DLD1 (cell line): ENCODE measurements around the gene TMEM9B.

Experiments
- in situ Hi-C: cut with HindIII; loops from 2 replicates; pipeline ENCODE4 v1.10.0; 2017; ENCODE audit warnings: low sequenced_read_pairs

The TMEM9B gene

DNA sequence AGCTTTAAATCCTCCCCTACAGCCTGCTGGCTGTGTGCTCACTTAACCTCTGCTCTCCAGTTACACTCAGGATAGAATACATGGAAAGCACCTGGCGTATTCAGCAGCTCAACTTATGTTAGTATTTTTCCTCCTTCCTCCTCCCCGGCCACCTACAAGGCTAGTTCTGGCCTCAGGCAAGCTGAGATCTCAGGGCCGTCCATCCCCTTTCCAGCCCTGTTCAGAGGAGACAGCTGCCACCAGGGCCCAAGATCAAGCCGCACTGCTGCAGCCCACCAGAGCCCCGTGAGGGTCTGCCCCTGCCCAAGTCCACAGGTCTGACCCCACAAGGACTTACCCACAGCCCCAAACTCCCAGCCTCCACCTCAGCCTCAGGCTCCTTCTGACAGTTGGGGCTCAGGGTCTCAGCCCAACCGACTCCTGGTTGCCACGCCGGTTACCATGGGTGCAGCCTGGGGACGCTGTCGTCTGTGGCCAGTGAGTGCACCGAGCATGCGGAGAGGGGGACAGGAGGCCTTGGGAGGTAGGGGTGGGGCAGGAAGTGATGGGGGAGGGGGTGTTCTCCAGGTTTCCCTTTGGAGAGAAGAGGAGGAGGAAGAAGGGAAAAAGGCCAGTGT lies 31.6 kb downstream of the TMEM9B start, which contains the start of gene C11orf16:
Gene C11orf16 (minus strand): TSS at position 384 of the 617 bp plus-strand sequence. CDS start 639 bp downstream, outside the sequence.
- in situ Hi-C loops: no loop called here

DNA sequence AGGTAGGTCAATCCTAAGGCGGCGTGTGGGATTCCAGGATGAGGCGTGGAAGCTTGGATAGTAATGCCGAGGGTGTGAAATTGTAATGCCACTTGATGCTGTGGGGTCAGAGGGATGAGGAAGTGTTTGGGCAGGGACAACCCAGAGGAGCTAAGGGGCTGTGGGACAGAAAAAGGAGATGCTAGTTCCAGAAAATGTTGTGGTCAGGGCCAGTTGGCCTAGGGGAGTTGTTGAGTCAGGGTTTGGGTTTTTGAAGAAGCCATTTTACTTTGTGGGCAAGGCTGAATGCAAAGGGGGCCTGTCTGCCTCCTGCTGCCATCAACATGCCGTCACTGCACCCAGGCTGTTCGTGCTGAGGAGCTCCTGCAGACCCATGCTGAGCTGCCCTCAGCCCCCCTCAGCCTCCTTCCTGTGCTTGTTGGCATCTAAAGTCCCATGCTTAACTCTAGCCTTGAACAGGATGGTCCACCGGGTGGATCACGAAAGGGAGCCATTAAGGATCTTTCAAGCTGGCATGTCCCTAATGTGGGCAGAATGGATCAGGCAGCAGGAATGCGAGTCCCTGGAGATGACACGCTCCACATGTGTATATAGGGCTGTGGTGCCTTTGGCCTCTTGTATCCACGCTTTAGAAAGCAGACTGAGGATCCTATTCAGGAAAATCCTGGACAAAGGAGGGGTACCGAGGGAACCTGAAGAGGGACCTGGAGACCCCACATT lies 33.6 kb downstream of the TMEM9B start:
- in situ Hi-C loops: no loop called here

DNA sequence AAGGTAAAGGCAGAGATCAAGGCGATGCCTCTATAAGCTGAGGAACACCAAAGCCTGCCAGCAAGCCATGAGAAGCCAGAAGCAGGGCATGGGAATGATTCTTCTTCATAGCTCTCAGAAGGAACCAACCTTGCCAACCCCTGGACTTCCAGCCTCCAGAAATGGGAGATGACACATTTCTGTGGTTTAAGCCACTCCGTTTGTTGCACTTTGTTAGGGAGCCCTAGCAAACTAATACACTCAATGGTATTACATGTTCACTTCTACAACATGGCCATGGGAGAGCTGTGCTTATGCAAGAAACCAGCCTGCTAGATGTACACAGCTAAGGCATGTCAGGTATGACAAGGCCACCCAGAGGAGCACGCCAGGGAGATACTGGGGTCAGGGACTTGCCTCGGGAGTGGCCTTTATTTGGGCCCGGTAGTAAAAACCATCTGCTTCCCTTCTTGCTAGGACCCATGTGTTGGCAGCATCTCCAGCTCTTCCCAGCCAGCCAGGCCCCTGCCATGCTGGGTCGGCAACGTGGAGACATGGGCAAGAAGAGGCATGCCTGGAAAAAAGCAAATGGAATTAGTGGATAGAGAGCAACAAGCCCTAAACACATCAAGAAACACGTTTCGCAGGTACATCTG lies 35.1 kb downstream of the TMEM9B start:
- in situ Hi-C loops: no loop called here

DNA sequence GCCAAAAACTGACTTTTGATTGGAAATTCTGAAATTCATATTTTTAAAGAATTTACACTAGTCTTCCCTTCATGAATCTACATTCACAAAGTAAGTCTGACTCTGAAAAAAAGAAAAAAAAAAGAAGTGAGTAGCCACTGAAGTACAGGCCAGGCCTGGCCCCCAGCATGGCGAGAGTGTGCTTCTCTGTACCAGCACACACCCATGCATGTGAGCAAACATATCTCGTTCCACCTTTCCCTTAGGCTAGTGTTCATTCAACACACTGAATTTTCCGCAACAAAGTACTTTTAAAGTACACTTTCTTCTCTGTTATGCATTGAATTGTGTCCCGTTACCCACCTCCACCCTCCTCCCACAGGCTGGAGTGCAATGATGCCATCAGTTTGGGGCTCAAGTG lies 36.0 kb downstream of the TMEM9B start:
- in situ Hi-C loops: no loop called here

DNA sequence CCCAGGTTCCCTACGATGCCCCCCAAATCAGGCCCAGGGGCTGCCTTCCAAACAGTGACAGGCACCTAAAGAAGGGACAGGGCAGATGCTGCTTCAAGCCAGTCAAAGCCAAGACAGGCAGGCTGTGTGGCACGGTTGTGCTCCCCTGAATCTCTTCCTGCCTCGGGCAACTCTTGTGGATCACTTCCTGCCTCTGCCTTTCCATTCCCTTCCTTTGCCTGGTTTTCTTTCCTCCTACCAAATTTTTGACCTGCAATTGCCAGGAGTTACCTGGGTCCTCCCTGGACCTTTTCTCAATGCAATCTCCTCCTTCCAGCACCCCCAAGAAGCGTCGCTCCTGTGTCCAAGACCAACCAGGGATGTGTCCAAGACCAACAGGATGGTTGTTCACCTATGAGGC lies 37.0 kb downstream of the TMEM9B start:
- in situ Hi-C loops: no loop called here

DNA sequence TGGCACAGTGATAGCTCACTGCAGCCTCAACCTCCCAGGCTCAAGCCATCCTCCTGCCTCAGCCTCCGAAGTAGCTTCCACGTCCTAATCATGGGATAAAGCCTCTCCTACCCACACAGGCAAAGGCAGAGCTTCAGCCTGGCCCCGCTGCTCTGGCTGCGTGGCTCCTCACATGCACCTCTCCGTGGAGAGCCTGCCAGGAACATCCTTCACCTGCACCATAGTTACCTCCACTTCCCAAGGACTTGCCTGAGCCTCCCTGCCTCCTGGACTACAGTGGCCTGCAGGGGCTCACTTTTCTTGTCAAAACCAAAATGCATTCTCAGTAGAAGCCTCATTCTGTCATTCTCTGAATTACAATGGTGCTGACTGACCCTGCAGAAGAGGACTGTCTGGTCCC lies 38.0 kb downstream of the TMEM9B start:
- in situ Hi-C loops: no loop called here

DNA sequence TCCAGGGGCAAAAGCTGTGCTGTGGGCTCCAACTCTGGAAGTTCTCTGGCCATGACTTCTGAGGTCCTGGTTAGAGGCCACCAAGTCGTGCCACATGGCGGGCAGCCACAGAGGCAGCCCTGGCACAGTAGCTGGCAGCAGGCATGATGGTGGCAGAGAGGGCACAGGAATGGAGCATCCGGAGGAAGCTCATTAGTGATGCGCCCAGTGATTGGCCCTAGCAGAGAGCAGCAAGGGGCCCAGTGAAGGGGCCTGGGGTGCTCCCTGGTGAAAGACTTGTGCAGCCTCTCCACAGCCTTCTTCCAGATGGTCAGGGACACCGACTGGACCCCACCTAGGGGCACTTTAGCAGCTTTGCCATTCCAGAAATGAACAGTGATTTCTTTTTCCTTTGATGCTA lies 38.5 kb downstream of the TMEM9B start:
- in situ Hi-C loops: no loop called here

DNA sequence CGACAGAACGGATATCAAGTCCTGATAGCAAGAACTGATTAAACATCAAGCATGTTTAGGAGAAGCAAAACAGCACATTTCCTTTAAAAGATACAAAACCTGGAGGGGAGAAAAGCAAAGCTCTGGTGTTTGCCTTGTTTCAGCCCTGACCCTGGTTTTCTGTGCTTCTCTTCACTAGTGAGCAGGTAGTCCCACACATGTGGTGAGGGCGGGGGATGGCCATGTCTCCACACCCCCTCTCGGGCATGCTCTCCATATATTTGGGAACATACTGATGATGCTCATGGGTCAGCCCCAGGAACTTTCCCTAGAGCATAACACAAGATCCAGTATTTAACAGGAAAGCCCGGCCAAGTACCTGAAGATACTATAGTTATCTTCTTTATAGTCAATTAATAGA lies 41.6 kb downstream of the TMEM9B start:
- in situ Hi-C loops: no loop called here

DNA sequence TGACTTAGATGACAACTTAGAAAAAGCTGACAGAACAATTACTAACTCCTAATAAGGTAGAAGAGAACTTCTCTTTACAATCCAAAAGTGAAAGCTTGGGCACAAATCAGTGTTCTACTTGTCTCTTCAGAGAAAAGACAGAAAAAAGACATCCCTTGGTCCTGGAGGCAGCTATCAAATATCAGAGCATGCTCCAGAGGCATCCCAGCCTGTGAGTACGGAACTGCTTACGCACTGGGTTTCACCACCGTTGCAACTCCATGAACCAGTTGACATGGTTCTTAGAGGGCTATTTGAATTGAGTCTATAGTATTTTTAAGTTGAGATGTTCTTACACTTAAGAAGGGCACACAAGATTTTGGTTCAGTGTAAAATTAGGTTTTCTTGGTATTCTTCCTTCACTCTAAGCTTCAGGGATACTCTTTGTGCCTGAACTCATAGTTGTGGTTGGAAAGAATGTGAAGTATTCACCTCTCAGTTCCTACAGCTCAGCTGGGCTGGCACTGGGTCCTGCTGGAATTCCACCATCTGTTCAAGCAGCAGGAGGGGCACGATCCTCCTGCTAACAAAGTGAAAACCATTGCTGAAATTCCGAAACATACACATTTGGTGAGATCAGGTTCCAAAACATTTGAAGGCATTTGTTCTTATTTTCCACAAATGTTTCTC lies 47.0 kb downstream of the TMEM9B start:
- in situ Hi-C loops: no loop called here

DNA sequence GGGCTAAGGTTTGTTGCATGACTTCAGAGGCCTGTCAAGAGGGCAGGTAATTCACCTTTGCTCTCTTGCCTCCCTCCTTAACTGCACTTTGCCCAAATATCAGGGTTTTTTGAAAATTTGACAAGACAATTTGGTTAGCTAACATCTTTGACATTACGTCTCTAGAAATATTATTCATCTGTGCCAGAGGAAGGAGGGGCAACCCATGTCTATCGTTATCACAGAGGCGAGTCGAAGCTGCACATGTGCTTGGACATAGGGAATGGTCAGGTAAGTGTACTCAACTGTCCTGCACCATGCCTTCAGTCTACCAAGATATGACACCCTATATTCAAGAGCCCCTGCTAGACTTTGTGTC lies 49.6 kb downstream of the TMEM9B start:
- in situ Hi-C loops: no loop called here

DNA sequence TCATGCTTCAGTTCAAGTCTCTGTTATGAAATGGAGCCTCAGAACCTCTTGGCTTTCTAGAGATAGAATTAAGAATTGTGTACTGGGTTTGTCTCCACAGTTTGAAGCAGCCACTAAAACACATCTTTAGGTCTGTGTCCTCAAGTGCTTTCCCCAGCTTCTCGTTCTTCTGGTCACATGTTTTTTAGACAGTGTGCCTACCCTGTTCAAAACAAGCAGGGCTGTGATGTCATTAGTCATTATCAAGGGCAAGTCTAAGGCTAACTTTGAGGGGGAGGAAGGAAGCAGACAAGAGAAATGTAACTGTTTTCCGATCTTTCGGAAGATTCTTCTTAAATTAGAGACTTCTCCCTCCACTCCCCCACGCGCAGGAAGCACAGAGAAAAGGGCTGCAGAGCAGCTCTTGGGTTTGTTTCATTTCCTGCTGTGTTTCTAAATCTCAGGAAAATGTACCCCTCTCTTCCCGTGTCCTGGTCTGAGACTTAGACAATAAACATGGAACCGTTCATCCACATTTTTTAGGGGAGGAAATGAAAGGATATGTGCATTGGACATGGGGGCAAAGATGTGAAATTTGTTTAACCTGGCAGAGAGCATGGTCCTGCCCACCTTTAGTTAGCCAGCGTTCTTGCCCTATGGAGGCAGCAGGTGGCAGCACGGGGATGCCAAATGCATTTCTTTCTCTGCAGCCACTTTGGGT lies 50.1 kb downstream of the TMEM9B start:
- in situ Hi-C loops: no loop called here

DNA sequence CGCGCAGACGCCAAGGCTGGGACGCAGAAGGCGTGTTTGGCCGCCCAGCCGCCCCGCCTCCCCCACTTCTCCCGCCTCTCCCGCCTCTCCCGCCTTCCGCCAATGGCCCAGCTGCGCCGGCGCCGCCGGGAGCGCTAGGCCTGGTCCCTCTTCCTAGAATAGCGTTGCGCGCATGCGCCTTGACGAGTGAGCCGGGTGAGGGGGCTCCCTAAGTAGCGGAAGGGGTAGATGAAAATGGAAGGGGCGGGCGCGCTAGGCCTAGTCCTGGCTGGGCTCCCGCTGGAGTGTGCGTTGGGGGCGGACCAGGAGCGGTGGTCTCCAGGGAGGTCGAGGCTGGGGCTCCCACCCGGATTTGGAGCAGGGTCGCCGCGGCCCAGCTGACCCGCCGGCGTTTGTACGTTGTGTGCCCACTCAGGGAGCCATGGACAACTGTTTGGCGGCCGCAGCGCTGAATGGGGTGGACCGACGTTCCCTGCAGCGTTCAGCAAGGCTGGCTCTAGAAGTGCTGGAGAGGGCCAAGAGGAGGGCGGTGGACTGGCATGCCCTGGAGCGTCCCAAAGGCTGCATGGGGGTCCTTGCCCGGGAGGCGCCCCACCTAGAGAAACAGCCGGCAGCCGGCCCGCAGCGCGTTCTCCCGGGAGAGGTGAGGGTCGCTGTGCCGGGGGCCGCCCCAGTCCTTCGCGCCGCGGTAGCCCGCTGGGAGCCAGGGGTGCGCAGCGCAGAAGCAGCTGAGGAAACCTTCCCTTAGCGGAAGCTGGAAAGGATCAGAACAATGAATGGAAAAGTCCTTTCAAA lies 53.0 kb downstream of the TMEM9B start, which contains the start of gene AKIP1:
Gene AKIP1 (plus strand): TSS at position 161 of the 795 bp plus-strand sequence. CDS start 261 bp downstream, at position 422.
- in situ Hi-C loops: no loop called here

DNA sequence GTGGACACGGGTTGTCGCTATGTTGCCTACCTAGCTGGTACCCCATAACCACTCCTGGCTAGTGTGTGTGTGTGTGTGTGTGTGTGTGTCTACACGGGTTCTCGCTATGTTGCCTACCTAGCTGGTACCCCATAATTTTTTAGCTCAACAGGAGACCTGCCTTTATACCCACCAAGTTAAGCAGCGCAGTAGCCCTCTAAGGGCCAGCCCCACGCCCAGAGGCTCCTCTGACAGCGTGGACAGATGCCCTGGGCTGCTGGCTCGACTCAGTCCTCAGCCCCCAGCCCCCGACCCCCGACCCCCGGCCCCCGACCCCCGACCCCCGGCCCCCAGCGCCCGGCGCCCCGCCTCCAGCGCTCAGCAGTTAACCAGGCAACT lies 53.6 kb downstream of the TMEM9B start:
- in situ Hi-C loops: no loop called here

DNA sequence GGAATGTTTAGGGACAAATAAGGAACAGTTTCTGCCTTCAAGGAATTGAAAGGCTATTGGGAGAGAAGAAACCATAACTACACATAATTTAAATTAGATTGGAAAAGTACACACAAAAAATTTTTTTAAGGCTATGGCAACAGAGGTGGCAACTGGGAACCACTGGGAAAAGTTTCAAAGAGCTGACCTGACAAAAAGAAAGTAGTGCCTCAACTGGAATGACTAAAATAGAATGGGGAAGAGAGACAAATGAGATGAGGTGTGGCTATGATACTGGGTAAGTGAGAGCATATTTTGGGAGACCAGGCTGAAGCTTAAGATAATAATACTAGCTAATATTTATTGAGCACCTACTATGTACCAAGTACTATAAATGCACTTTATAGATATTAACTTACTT lies 56.1 kb downstream of the TMEM9B start:
- in situ Hi-C loops: no loop called here

DNA sequence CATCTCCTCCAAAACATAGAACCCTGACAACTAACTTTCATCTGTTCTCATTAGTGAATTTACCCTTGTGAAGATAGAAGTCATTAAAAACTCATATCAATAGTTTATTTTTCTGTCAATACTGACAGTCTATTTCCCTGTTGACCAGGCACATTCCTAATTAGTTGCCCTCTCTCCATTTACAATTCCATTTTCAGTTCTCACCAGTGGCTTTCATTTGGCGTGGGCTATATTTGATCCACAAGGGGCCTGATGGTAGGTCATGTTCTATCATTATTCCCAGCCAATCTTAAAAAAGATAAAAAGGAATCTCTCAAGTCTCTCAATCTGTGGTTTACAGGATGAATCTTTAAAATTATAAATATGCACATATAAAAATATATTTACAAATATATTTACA lies 57.1 kb downstream of the TMEM9B start:
- in situ Hi-C loops: no loop called here

DNA sequence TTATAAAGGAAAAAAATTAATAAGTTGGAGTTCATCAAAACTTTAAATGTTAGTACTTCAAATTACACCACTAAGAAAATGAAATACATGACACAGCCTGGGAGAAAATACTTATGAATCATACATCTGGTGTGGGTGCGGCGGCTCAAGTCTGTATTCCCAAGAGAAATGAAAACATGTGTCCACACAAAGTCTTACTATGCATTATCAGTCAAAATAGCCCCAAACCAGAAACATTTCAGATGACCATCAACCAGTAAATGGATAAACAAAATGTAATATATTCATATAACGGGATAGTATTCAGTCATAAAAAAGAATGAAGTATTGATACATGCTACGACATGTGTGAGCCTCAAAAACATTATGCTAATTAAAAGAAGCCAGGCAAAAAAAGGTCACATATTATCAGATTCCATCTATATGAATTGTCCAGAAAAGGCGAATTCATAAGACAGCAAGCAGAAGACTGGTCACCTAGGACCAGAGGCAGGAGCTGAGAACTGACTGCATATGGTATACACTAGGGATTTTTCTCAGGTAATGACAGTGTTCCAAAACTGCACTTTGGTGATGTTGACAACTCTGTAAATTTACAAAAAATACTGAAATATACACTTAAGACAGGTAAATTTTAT lies 58.6 kb downstream of the TMEM9B start:
- in situ Hi-C loops: no loop called here

DNA sequence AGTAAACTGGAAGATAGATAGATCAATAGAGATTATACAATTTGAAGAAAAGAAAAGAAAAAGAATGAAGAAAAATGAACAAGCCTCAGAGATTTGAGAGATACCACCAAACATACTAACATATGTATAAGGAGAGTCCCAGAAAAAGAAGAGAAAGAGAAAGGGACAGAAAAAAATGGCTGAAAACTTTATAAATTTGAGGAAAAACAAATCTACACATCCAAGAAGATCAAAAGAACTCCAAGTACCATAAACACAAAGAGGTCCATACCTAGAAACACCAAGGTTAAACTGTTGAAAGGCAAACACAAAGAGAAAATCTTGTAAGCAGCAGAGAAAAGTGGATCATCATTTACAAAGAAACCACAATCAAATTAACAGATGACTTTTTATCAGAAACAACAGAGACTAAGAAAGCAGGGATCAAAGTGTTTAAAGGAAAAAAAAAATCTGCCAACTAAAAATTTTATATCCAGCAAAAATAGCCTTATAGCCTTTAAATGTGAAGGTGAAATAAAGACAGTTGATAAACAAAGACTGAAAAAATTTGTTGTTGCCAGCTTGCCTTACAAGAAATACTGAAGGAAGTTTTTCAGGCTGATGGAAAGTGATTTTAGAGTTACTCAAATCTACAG lies 65.0 kb downstream of the TMEM9B start:
- in situ Hi-C loops: no loop called here
